Lower lobe of right lung (tissue), 2 donors: Measurements from ENCODE around the gene RAB3A. TPM values are rescaled to one million over a fixed set of nuclear protein-coding genes. Genes with fewer than 3 reads are reported as not detected.

ENCODE experiments used
- ATAC-seq, 2 donors: fragments of 200-7000 bp; cut with Tn5 transposase; one replicate each; pipeline ENCODE4 v1.9.1; 2020 to 2022; ENCODE audit warnings: mild to moderate bottlenecking in 2 of 2, moderate library complexity in 2 of 2
- DNase-seq: peaks from one replicate; pipeline ENCODE4 v3.0.0-alpha.2; 2020
- H3K27ac ChIP-seq: fragments of 200-600 bp; one replicate; pipeline ENCODE4 v1.8.0; 2022
- H3K27me3 ChIP-seq: fragments of 200-600 bp; one replicate; pipeline ENCODE4 v1.8.0; 2022; ENCODE audit warnings: low read depth
- H3K36me3 ChIP-seq: fragments of 200-600 bp; one replicate; pipeline ENCODE4 v1.8.0; 2022; ENCODE audit warnings: mild to moderate bottlenecking
- H3K4me1 ChIP-seq: fragments of 200-600 bp; one replicate; pipeline ENCODE4 v1.8.0; 2022
- H3K4me3 ChIP-seq: fragments of 200-600 bp; one replicate; pipeline ENCODE4 v1.8.0; 2022; ENCODE audit warnings: mild to moderate bottlenecking
- H3K9me3 ChIP-seq: fragments of 200-600 bp; one replicate; pipeline ENCODE4 v1.8.0; 2022
- CTCF ChIP-seq: fragments of 200-600 bp; IDR thresholded peaks from one replicate; pipeline ENCODE4 v1.8.0; 2022; ENCODE audit warnings: antibody characterized with exemption, mild to moderate bottlenecking
- intact Hi-C: fragments of 100-400 bp; cut with DNase I; formaldehyde crosslinking; loops from one replicate; pipeline ENCODE4 v1.11.0; 2022
- total RNA-seq: library from RNA; stranded (reverse); fragmentation: NEBNext Ultra II Directional; extraction: Animal tissue kit (Norgen Biotek cat#: 25700); gene quantifications from one replicate; pipeline ENCODE4 v1.2.1, GENCODE V29; 2021
- donor health status: DM: no; HTN: yes; CAD: no; lungs with severe emphysema.

The RAB3A gene
- total RNA-seq, 1 donor from 2014 or later: 2.7 TPM

DNA sequence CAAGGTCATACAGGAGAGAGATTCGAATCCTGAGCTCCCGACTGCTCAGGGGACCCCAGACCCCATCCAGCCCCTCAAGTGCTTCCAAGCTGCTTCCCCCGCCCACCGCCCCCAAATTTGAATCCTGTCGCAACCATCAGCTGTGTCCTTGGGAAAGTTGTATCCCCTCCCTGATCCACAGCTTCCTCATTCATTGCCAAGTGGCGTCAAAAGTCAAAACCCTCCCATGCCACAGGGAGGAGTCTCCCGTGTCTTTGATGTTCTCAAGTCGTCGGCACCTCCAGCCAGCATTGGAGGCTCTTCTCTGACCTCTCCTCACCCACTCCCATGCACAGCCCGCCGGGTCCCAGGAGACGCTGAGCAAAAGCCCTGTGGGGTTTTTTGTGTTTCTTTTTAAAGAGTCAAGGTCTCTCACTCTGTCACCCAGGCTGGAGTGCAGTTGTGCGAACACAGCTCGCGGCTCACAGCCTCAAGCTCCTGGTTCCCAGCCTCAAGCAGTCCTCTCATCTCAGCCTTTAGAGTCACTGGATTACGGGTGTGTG, 33.1 kb downstream of the RAB3A start:
- Histone ChIP-seq H3K9me3 (no peaks in the 10 kb centered on the region), H3K4me1 (peaks cover 18% of the 10 kb centered on the region), H3K27ac (peak overlapping the region; percentile 81), H3K27me3 (no peaks in the 10 kb centered on the region), H3K36me3 (peaks cover 41% of the 10 kb centered on the region), H3K4me3 (peak overlapping the region; percentile 21)
- ATAC-seq (peak; percentile 13 to 17), DNase-seq (peak; percentile 74)
- intact Hi-C loops: no loop called here
- no peak for TF ChIP-seq CTCF

DNA sequence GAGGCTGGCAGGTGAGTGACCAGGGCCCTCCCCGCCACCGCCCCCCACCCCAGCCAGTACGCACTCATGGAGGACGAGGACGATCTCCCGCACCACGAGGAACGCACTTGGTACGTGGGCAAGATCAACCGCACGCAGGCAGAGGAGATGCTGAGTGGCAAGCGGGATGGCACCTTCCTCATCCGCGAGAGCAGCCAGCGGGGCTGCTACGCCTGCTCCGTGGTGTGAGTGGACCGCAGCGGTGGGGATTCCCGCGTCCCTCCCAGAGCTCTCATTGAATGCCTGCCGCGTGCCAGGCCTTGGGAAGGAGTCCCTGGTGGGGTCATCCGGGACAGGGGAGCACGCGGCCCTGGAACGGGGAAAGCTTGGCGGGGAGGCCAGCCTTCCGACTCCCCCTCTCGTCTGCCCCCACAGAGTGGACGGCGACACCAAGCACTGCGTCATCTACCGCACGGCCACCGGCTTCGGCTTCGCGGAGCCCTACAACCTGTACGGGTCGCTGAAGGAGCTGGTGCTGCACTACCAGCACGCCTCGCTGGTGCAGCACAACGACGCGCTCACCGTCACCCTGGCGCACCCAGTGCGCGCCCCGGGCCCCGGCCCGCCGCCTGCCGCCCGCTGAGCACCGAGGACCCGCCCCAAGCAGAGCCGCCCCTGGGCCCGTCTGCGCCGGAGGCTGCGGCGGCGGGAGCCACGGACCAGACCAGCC, 35.0 kb downstream of the RAB3A start:
- Histone ChIP-seq H3K27me3 (no peaks in the 10 kb centered on the region), H3K27ac (peak overlapping the region; percentile 81), H3K4me1 (peaks cover 18% of the 10 kb centered on the region), H3K4me3 (no peak overlapping the region), H3K36me3 (peaks cover 53% of the 10 kb centered on the region), H3K9me3 (no peaks in the 10 kb centered on the region)
- intact Hi-C loops: no loop called here
- ATAC-seq (no peak), DNase-seq (no peak)
- TF ChIP-seq CTCF: no peak

- Histone ChIP-seq H3K4me1 (peaks cover 11% of the 10 kb centered on the region), H3K9me3 (no peaks in the 10 kb centered on the region), H3K4me3 (no peak overlapping the region), H3K36me3 (peaks cover 61% of the 10 kb centered on the region), H3K27ac (no peak overlapping the region), H3K27me3 (no peaks in the 10 kb centered on the region)
- DNase-seq (peak; percentile 66), ATAC-seq (peak; percentile 64 to 72)
- peak; percentile 79 for TF ChIP-seq CTCF
- intact Hi-C loops: no loop called here
Observed at GRCh38 chr19:18167975-18168645, 35.7 kb downstream of the RAB3A start.

- intact Hi-C loops: no loop called here
- no peak for TF ChIP-seq CTCF
Observed at GRCh38 chr19:18167011-18167410, 36.8 kb downstream of the RAB3A start.

DNA sequence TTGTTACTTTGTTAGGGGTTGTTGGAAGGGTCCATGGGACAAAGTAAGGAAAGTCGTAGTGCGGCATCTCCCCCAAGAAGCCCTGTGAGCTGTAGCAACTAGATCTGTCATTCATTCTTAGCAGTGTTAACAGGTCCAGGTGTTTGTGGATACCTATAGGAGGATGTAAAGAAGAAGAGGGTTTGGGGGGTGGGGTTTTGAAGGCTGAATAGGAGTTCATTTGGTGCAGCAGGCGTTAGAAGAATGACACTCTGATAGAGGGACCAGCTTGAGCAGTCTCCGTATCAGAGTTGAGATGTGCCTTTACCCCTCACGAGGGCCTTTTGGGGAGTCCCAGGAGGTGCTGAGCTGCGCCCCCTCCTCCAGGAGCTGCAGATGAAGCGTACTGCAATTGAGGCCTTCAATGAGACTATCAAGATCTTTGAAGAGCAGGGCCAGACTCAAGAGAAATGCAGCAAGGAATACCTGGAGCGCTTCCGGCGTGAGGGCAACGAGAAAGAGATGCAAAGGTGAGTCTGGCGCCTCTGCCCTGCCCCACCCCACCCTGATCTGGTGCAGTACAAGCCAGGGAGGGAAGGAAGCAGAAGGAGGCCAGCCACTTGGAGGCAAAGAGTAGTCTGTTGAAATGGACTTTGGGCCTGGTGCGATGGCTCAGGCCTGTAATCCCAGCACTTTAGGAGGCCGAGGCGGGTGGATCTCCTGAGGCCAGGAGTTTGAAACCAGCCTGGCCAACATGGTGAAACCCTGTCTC, 37.9 kb downstream of the RAB3A start:
- DNase-seq (no peak), ATAC-seq (no peak)
- no peak overlapping the region for H3K27ac ChIP-seq
- no peak overlapping the region for H3K4me3 ChIP-seq
- H3K4me1 ChIP-seq: peaks cover 8% of the 10 kb centered on the region
- H3K27me3 ChIP-seq: no peaks in the 10 kb centered on the region
- peaks cover 75% of the 10 kb centered on the region for H3K36me3 ChIP-seq
- intact Hi-C loops: no loop called here
- no peak for TF ChIP-seq CTCF
- H3K9me3 ChIP-seq: no peaks in the 10 kb centered on the region

More at GRCh38 chr19:18167011-18167410, 36.8 kb downstream of the RAB3A start:
- no peak for ATAC-seq
- Histone ChIP-seq H3K4me1 (peaks cover 6% of the 10 kb centered on the region), H3K36me3 (peaks cover 72% of the 10 kb centered on the region), H3K4me3 (no peak overlapping the region), H3K9me3 (no peaks in the 10 kb centered on the region), H3K27ac (no peak overlapping the region), H3K27me3 (no peaks in the 10 kb centered on the region)
- DNase-seq: no peak
